ENCODE measurements around the gene E2F3. TPM values are rescaled to one million over a fixed set of nuclear protein-coding genes. Genes with fewer than 3 reads are reported as not detected.

E2F3 gene
- total and polyA plus RNA-seq, 9 donors = 2.5 to 13.2 (median 8.7) TPM

GRCh38 chr6:20441921-20442320 lies 40.2 kb downstream of the E2F3 start:
- Histone ChIP-seq H3K36me3 (ENCODE audit: control insufficient read depth, insufficient read depth, low read length) (peaks cover 3% of the 10 kb centered on the region), H3K27me3 (ENCODE audit: control insufficient read depth, insufficient read depth, low read length) (no peaks in the 10 kb centered on the region), H3K4me1 (ENCODE audit: control insufficient read depth, insufficient read depth, low read length) (peaks cover 3% of the 10 kb centered on the region), H3K4me3 (ENCODE audit: low read length) (no peak overlapping the region), H3K27ac (ENCODE audit: low read length) (no peak overlapping the region), H3K9me3 (replicated peaks; ENCODE audit: control insufficient read depth, low read depth, low read length) (no peaks in the 10 kb centered on the region)
- DNase-seq = no peak
- WGBS (ENCODE audit: insufficient coverage) = 97% methylated on average over 3 of the region's 7 CpGs

- no peak overlapping the region for H3K4me3 ChIP-seq (ENCODE audit: low read length)
- no peak overlapping the region for H3K27ac ChIP-seq (ENCODE audit: low read length)
- no peaks in the 10 kb centered on the region for H3K9me3 ChIP-seq (replicated peaks; ENCODE audit: control insufficient read depth, low read depth, low read length)
- no peak for DNase-seq
- peaks cover 3% of the 10 kb centered on the region for H3K36me3 ChIP-seq (ENCODE audit: control insufficient read depth, insufficient read depth, low read length)
- H3K4me1 ChIP-seq (ENCODE audit: control insufficient read depth, insufficient read depth, low read length) = no peaks in the 10 kb centered on the region
- 50% methylated on average over 1 of the region's 5 CpGs for WGBS (ENCODE audit: insufficient coverage)
- no peaks in the 10 kb centered on the region for H3K27me3 ChIP-seq (ENCODE audit: control insufficient read depth, insufficient read depth, low read length)
These were observed 43.1 kb downstream of the E2F3 start for GRCh38 chr6:20444786-20445271.

- DNase-seq = peak; percentile 44
- H3K4me1 ChIP-seq (ENCODE audit: control insufficient read depth, insufficient read depth, low read length) = no peaks in the 10 kb centered on the region
- H3K9me3 ChIP-seq (replicated peaks; ENCODE audit: control insufficient read depth, low read depth, low read length) = peaks cover 2% of the 10 kb centered on the region
- H3K27ac ChIP-seq (ENCODE audit: low read length) = no peak overlapping the region
- peaks cover 3% of the 10 kb centered on the region for H3K36me3 ChIP-seq (ENCODE audit: control insufficient read depth, insufficient read depth, low read length)
- H3K27me3 ChIP-seq (ENCODE audit: control insufficient read depth, insufficient read depth, low read length) = no peaks in the 10 kb centered on the region
- 16% methylated on average over 2 of the region's 3 CpGs for WGBS (ENCODE audit: insufficient coverage)
- H3K4me3 ChIP-seq (ENCODE audit: low read length) = no peak overlapping the region
These were observed 45.5 kb downstream of the E2F3 start for GRCh38 chr6:20447157-20447556.

- H3K27me3 ChIP-seq (ENCODE audit: control insufficient read depth, insufficient read depth, low read length) = no peaks in the 10 kb centered on the region
- H3K27ac ChIP-seq (ENCODE audit: low read length) = no peak overlapping the region
- H3K4me3 ChIP-seq (ENCODE audit: low read length) = no peak overlapping the region
- H3K4me1 ChIP-seq (ENCODE audit: control insufficient read depth, insufficient read depth, low read length) = no peaks in the 10 kb centered on the region
- DNase-seq = no peak
- H3K9me3 ChIP-seq (replicated peaks; ENCODE audit: control insufficient read depth, low read depth, low read length) = peaks cover 2% of the 10 kb centered on the region
- H3K36me3 ChIP-seq (ENCODE audit: control insufficient read depth, insufficient read depth, low read length) = peaks cover 3% of the 10 kb centered on the region
- WGBS (ENCODE audit: insufficient coverage) = no CpG with 5 or more reads among the region's 4 CpGs
These were observed 46.0 kb downstream of the E2F3 start for GRCh38 chr6:20447581-20448132.

- no CpG with 5 or more reads among the region's 2 CpGs for WGBS (ENCODE audit: insufficient coverage)
- H3K4me3 ChIP-seq (ENCODE audit: low read length) = no peak overlapping the region
- no peak for DNase-seq
These were observed 47.1 kb downstream of the E2F3 start for GRCh38 chr6:20448828-20449227.

GRCh38 chr6:20454204-20454824 lies 52.6 kb downstream of the E2F3 start:
- DNase-seq = no peak
- WGBS (ENCODE audit: insufficient coverage) = 83% methylated on average over 1 of the region's 4 CpGs
- H3K27ac ChIP-seq (ENCODE audit: low read length) = no peak overlapping the region
- no peaks in the 10 kb centered on the region for H3K4me1 ChIP-seq (ENCODE audit: control insufficient read depth, insufficient read depth, low read length)
- no peaks in the 10 kb centered on the region for H3K36me3 ChIP-seq (ENCODE audit: control insufficient read depth, insufficient read depth, low read length)
- H3K27me3 ChIP-seq (ENCODE audit: control insufficient read depth, insufficient read depth, low read length) = no peaks in the 10 kb centered on the region
- peaks cover 2% of the 10 kb centered on the region for H3K9me3 ChIP-seq (replicated peaks; ENCODE audit: control insufficient read depth, low read depth, low read length)
- no peak overlapping the region for H3K4me3 ChIP-seq (ENCODE audit: low read length)

More at GRCh38 chr6:20448828-20449227, 47.1 kb downstream of the E2F3 start:
- peaks cover 2% of the 10 kb centered on the region for H3K9me3 ChIP-seq (replicated peaks; ENCODE audit: control insufficient read depth, low read depth, low read length)
- H3K36me3 ChIP-seq (ENCODE audit: control insufficient read depth, insufficient read depth, low read length) = peaks cover 3% of the 10 kb centered on the region
- no peaks in the 10 kb centered on the region for H3K27me3 ChIP-seq (ENCODE audit: control insufficient read depth, insufficient read depth, low read length)
- H3K4me1 ChIP-seq (ENCODE audit: control insufficient read depth, insufficient read depth, low read length) = no peaks in the 10 kb centered on the region
- H3K27ac ChIP-seq (ENCODE audit: low read length) = no peak overlapping the region

- no peak overlapping the region for H3K27ac ChIP-seq (ENCODE audit: low read length)
- no peaks in the 10 kb centered on the region for H3K4me1 ChIP-seq (ENCODE audit: control insufficient read depth, insufficient read depth, low read length)
- H3K9me3 ChIP-seq (replicated peaks; ENCODE audit: control insufficient read depth, low read depth, low read length) = peaks cover 2% of the 10 kb centered on the region
- H3K36me3 ChIP-seq (ENCODE audit: control insufficient read depth, insufficient read depth, low read length) = no peaks in the 10 kb centered on the region
- no peak overlapping the region for H3K4me3 ChIP-seq (ENCODE audit: low read length)
- no peaks in the 10 kb centered on the region for H3K27me3 ChIP-seq (ENCODE audit: control insufficient read depth, insufficient read depth, low read length)
- DNase-seq = no peak
- WGBS (ENCODE audit: insufficient coverage) = no CpG with 5 or more reads among the region's 5 CpGs
These were observed 53.7 kb downstream of the E2F3 start for GRCh38 chr6:20455251-20455940.

- WGBS (ENCODE audit: insufficient coverage) = no CpG with 5 or more reads among the region's 8 CpGs
- DNase-seq = no peak
- H3K4me3 ChIP-seq (ENCODE audit: low read length) = no peak overlapping the region
- H3K9me3 ChIP-seq (replicated peaks; ENCODE audit: control insufficient read depth, low read depth, low read length) = peaks cover 2% of the 10 kb centered on the region
- no peak overlapping the region for H3K27ac ChIP-seq (ENCODE audit: low read length)
- H3K4me1 ChIP-seq (ENCODE audit: control insufficient read depth, insufficient read depth, low read length) = no peaks in the 10 kb centered on the region
- H3K36me3 ChIP-seq (ENCODE audit: control insufficient read depth, insufficient read depth, low read length) = no peaks in the 10 kb centered on the region
- no peaks in the 10 kb centered on the region for H3K27me3 ChIP-seq (ENCODE audit: control insufficient read depth, insufficient read depth, low read length)
These were observed 56.6 kb downstream of the E2F3 start for GRCh38 chr6:20458027-20458894.

- no peak for DNase-seq
- Histone ChIP-seq H3K9me3 (replicated peaks; ENCODE audit: control insufficient read depth, low read depth, low read length) (peaks cover 2% of the 10 kb centered on the region), H3K36me3 (ENCODE audit: control insufficient read depth, insufficient read depth, low read length) (no peaks in the 10 kb centered on the region), H3K27ac (ENCODE audit: low read length) (no peak overlapping the region), H3K4me1 (ENCODE audit: control insufficient read depth, insufficient read depth, low read length) (no peaks in the 10 kb centered on the region), H3K4me3 (ENCODE audit: low read length) (no peak overlapping the region), H3K27me3 (ENCODE audit: control insufficient read depth, insufficient read depth, low read length) (no peaks in the 10 kb centered on the region)
- 98% methylated on average over 5 of the region's 6 CpGs for WGBS (ENCODE audit: insufficient coverage)
These were observed 58.0 kb downstream of the E2F3 start for GRCh38 chr6:20459682-20460081.

- no peaks in the 10 kb centered on the region for H3K27me3 ChIP-seq (ENCODE audit: control insufficient read depth, insufficient read depth, low read length)
- no peak for DNase-seq
- peaks cover 2% of the 10 kb centered on the region for H3K9me3 ChIP-seq (replicated peaks; ENCODE audit: control insufficient read depth, low read depth, low read length)
- H3K4me1 ChIP-seq (ENCODE audit: control insufficient read depth, insufficient read depth, low read length) = no peaks in the 10 kb centered on the region
- H3K27ac ChIP-seq (ENCODE audit: low read length) = no peak overlapping the region
- H3K4me3 ChIP-seq (ENCODE audit: low read length) = no peak overlapping the region
- WGBS (ENCODE audit: insufficient coverage) = no CpG with 5 or more reads among the region's 6 CpGs
- H3K36me3 ChIP-seq (ENCODE audit: control insufficient read depth, insufficient read depth, low read length) = no peaks in the 10 kb centered on the region
These were observed 59.9 kb downstream of the E2F3 start for GRCh38 chr6:20461576-20461975.
